OCI-LY1 (cell line): ENCODE data around the gene RBBP6.

ENCODE experiments used
- CTCF ChIP-seq: fragments of 200-600 bp; sonication (generic), shearing (Covaris generic); IDR thresholded peaks from 2 replicates; pipeline ENCODE4 v1.5.1; 2017; ENCODE audit warnings: mild to moderate bottlenecking, antibody characterized with exemption, low read length, moderate library complexity, mixed read lengths
- EZH2 ChIP-seq: fragments of 200-600 bp; sonication (generic), shearing (Covaris generic); IDR thresholded peaks from 2 replicates; pipeline ENCODE4 v1.8.0; 2017; ENCODE audit warnings: borderline replicate concordance, mixed run types, mild to moderate bottlenecking, antibody characterized with exemption, low read length, moderate library complexity, mixed read lengths

- peak; percentile 48 for TF ChIP-seq CTCF
- no peak for TF ChIP-seq EZH2
These were observed 40.1 kb upstream of the RBBP6 start for GRCh38 chr16:24499193-24499814.
